Cardiac muscle cell (in vitro differentiated cells and primary cell): ENCODE measurements around the gene KMT2C. TPM values are rescaled to one million over a fixed set of nuclear protein-coding genes. Genes with fewer than 3 reads are reported as not detected.

Experiments used
- DNase-seq, 2 donors: peaks; one replicate each; pipeline versions ENCODE4 v3.0.0 to v3.0.0-alpha.2; 2010 to 2017; ENCODE audit warnings: low read depth in 1 of 2, low spot score in 1 of 2
- H3K27ac ChIP-seq: fragments of 200-600 bp; sonication (generic); 2 replicates; pipeline ENCODE4 v1.5.1; 2016
- H3K27me3 ChIP-seq: fragments of 200-600 bp; sonication (generic); 2 replicates; pipeline ENCODE4 v1.6.0; 2016; ENCODE audit warnings: control low read depth
- H3K36me3 ChIP-seq: fragments of 200-600 bp; sonication (generic); 2 replicates; pipeline ENCODE4 v1.5.1; 2016; ENCODE audit warnings: control low read depth
- H3K4me1 ChIP-seq: fragments of 200-600 bp; sonication (generic); 2 replicates; pipeline ENCODE4 v1.8.1; 2017; ENCODE audit warnings: low read depth, mild to moderate bottlenecking, mixed run types
- H3K4me3 ChIP-seq: fragments of 200-600 bp; sonication (generic); 2 replicates; pipeline ENCODE4 v1.5.1; 2016; ENCODE audit warnings: mild to moderate bottlenecking
- H3K9me3 ChIP-seq: fragments of 200-600 bp; sonication (generic); 2 replicates; pipeline ENCODE4 v1.5.1; 2017; ENCODE audit warnings: low read depth, mild to moderate bottlenecking, control low read depth
- CTCF ChIP-seq: IDR thresholded peaks from 2 replicates; pipeline ENCODE4 v1.5.1; 2012; ENCODE audit warnings: low read depth, mild to moderate bottlenecking, low read length
- polyA plus RNA-seq: library from polyadenylated mRNA; unstranded; fragments of >200 nt; fragmentation: Nextera tagmentation; extraction: Ambion mirVana; gene quantifications from 2 replicates; pipeline ENCODE4 v1.2.1, GENCODE V29; 2016
- total RNA-seq: library from RNA; depleted of rRNA; stranded (reverse); fragments of >200 nt; gene quantifications from 2 replicates; pipeline ENCODE4 v1.2.3, GENCODE V29; 2016

Gene KMT2C
- total and polyA plus RNA-seq, 2 experiments from 2014 or later = 22.8 to 37.3 TPM

- Histone ChIP-seq H3K4me1 (no peaks in the 10 kb centered on the region), H3K9me3 (no peaks in the 10 kb centered on the region), H3K36me3 (peaks cover 63% of the 10 kb centered on the region), H3K27ac (peak overlapping the region; percentile 64), H3K27me3 (no peaks in the 10 kb centered on the region), H3K4me3 (no peak overlapping the region)
- no peak for TF ChIP-seq CTCF
- DNase-seq = peak in 1 of 2 donors; percentile 17
Measured at GRCh38 chr7:152185558-152185957, 250.2 kb downstream of the KMT2C start.

GRCh38 chr7:152180587-152180986, 255.2 kb downstream of the KMT2C start:
- Histone ChIP-seq H3K4me3 (no peak overlapping the region), H3K36me3 (peaks cover 70% of the 10 kb centered on the region), H3K27me3 (no peaks in the 10 kb centered on the region), H3K9me3 (no peaks in the 10 kb centered on the region), H3K4me1 (no peaks in the 10 kb centered on the region), H3K27ac (no peak overlapping the region)
- TF ChIP-seq CTCF = no peak
- no peak for DNase-seq

GRCh38 chr7:152180048-152180447, 255.8 kb downstream of the KMT2C start:
- no peak for TF ChIP-seq CTCF
- H3K4me3 ChIP-seq = no peak overlapping the region
- no peak for DNase-seq
- H3K4me1 ChIP-seq = no peaks in the 10 kb centered on the region
- no peaks in the 10 kb centered on the region for H3K27me3 ChIP-seq
- H3K27ac ChIP-seq = no peak overlapping the region
- H3K36me3 ChIP-seq = peaks cover 65% of the 10 kb centered on the region
- H3K9me3 ChIP-seq = no peaks in the 10 kb centered on the region

- Histone ChIP-seq H3K4me3 (no peak overlapping the region), H3K36me3 (peaks cover 69% of the 10 kb centered on the region), H3K27ac (no peak overlapping the region), H3K27me3 (no peaks in the 10 kb centered on the region), H3K9me3 (no peaks in the 10 kb centered on the region), H3K4me1 (no peaks in the 10 kb centered on the region)
- no peak for DNase-seq
- TF ChIP-seq CTCF = no peak
Measured at GRCh38 chr7:152178405-152179058, 257.3 kb downstream of the KMT2C start.

GRCh38 chr7:152177681-152178404, 258.0 kb downstream of the KMT2C start:
- DNase-seq = peak in 1 of 2 donors; percentile 16
- peaks cover 65% of the 10 kb centered on the region for H3K36me3 ChIP-seq
- TF ChIP-seq CTCF = no peak

More at GRCh38 chr7:152177681-152178404, 258.0 kb downstream of the KMT2C start:
- Histone ChIP-seq H3K4me3 (no peak overlapping the region), H3K4me1 (no peaks in the 10 kb centered on the region), H3K27ac (no peak overlapping the region), H3K27me3 (no peaks in the 10 kb centered on the region), H3K9me3 (no peaks in the 10 kb centered on the region)
